Measurements from ENCODE around the gene LYST.

LYST gene

DNA sequence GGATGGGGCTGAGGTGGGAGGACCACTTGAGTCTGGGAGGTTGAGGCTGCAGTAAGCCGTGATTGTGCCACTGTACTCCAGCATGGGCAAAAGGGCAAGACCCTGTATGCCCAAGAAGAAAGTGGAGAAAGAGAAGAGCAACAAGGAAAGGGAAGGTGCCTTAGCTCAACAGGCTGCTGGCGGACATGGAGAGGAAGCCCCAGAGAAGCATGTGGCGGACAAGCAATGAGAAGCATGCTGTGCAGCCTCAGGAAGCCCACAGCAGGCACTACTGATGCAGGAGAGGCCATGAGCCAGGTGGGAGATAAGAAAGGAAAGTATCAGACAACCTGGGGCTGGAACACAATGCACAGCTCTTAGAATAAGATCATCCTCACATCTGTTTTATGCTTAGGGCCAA is 184.5 kb downstream of the LYST start:
- H3K9me3 ChIP-seq (ENCODE audit: low read length), result no peaks in the 10 kb centered on the region
- no peaks in the 10 kb centered on the region for H3K27me3 ChIP-seq (ENCODE audit: insufficient read depth, low read length)
- H3F3A ChIP-seq (ENCODE audit: insufficient read depth, low read length), result no peaks in the 10 kb centered on the region
- H3K4me1 ChIP-seq (ENCODE audit: insufficient read depth, low read length, severe bottlenecking), result no peaks in the 10 kb centered on the region
- no peak overlapping the region for H3K4me2 ChIP-seq (ENCODE audit: low read length)
- no peaks in the 10 kb centered on the region for H3K36me3 ChIP-seq (ENCODE audit: insufficient read depth, low read length)
- H3K9me2 ChIP-seq (ENCODE audit: low read depth, low read length), result no peaks in the 10 kb centered on the region
- H4K20me1 ChIP-seq (ENCODE audit: insufficient read depth, low read length), result no peaks in the 10 kb centered on the region
- H3K9ac ChIP-seq (ENCODE audit: low read length), result no peak overlapping the region
- H2AFZ ChIP-seq (ENCODE audit: low read length), result no peak overlapping the region
- no peaks in the 10 kb centered on the region for H3K79me2 ChIP-seq (ENCODE audit: insufficient read depth, low read length)
- H3K4me3 ChIP-seq (ENCODE audit: low read depth, low read length, poor library complexity, severe bottlenecking), result no peak overlapping the region
- TF ChIP-seq EZH2 (IDR thresholded peaks at IDR 0.05; ENCODE audit: borderline replicate concordance, low read length), result no peak
- TF ChIP-seq, protein P1, sequence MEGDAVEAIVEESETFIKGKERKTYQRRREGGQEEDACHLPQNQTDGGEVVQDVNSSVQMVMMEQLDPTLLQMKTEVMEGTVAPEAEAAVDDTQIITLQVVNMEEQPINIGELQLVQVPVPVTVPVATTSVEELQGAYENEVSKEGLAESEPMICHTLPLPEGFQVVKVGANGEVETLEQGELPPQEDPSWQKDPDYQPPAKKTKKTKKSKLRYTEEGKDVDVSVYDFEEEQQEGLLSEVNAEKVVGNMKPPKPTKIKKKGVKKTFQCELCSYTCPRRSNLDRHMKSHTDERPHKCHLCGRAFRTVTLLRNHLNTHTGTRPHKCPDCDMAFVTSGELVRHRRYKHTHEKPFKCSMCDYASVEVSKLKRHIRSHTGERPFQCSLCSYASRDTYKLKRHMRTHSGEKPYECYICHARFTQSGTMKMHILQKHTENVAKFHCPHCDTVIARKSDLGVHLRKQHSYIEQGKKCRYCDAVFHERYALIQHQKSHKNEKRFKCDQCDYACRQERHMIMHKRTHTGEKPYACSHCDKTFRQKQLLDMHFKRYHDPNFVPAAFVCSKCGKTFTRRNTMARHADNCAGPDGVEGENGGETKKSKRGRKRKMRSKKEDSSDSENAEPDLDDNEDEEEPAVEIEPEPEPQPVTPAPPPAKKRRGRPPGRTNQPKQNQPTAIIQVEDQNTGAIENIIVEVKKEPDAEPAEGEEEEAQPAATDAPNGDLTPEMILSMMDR (IDR thresholded peaks at IDR 0.05; ENCODE audit: low read length), result no peak
- no peak overlapping the region for H3K27ac ChIP-seq (ENCODE audit: low read depth, low read length, poor library complexity, severe bottlenecking)

DNA sequence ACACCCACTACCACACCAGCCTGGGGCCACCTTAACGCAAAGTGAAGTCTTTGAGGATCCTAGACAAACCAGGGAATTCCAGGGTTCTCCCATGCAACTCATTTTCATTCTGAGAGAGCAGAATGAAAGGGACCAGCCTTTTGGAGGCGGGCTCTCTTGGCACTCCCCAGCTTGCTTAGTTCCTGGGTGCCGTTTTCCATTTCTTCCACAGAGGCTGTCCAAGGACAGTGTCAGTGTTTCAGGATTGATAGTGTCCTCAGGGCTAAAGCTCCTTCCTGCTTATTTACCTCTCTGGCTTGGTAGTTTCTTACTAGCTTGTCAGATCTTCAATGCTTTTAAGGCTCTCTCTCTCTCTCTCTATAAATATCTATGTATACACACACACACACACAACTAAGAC is 187.1 kb downstream of the LYST start:
- H3K27me3 ChIP-seq (ENCODE audit: insufficient read depth, low read length), result no peaks in the 10 kb centered on the region
- TF ChIP-seq, protein P1 (IDR thresholded peaks at IDR 0.05; ENCODE audit: low read length), result no peak
- no peak for TF ChIP-seq EZH2 (IDR thresholded peaks at IDR 0.05; ENCODE audit: borderline replicate concordance, low read length)

DNA sequence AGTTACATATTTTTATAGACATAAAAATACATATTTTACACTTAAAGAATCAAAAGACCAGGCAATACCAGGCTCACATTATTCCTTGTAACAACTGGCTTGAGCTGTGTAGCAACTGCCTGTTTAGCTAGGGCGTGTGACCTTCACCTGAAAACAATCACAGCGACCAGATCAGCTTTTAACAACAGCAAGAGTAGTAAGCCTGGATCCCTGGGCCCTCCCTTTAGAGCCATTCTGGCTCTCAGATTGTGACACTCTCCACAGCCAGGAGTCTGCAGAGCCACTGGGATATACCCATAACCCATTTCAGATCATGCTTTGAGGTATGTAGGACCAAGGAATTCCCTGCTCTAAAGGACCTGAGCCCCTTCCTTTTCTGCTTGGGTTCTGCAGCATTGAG is 187.7 kb downstream of the LYST start:
- H3K27ac ChIP-seq (ENCODE audit: low read depth, low read length, poor library complexity, severe bottlenecking), result no peak overlapping the region
- H3K9me2 ChIP-seq (ENCODE audit: low read depth, low read length), result no peaks in the 10 kb centered on the region
- H3K79me2 ChIP-seq (ENCODE audit: insufficient read depth, low read length), result no peaks in the 10 kb centered on the region
- no peak overlapping the region for H3K9ac ChIP-seq (ENCODE audit: low read length)
- no peaks in the 10 kb centered on the region for H3K36me3 ChIP-seq (ENCODE audit: insufficient read depth, low read length)
- H3K4me2 ChIP-seq (ENCODE audit: low read length), result no peak overlapping the region
- H3K4me3 ChIP-seq (ENCODE audit: low read depth, low read length, poor library complexity, severe bottlenecking), result no peak overlapping the region
- H3K9me3 ChIP-seq (ENCODE audit: low read length), result no peaks in the 10 kb centered on the region
- no peaks in the 10 kb centered on the region for H3K4me1 ChIP-seq (ENCODE audit: insufficient read depth, low read length, severe bottlenecking)
- H3F3A ChIP-seq (ENCODE audit: insufficient read depth, low read length), result no peaks in the 10 kb centered on the region
- H3K27me3 ChIP-seq (ENCODE audit: insufficient read depth, low read length), result no peaks in the 10 kb centered on the region
- no peaks in the 10 kb centered on the region for H4K20me1 ChIP-seq (ENCODE audit: insufficient read depth, low read length)
- no peak for TF ChIP-seq EZH2 (IDR thresholded peaks at IDR 0.05; ENCODE audit: borderline replicate concordance, low read length)
- TF ChIP-seq, protein P1 (IDR thresholded peaks at IDR 0.05; ENCODE audit: low read length), result no peak
- no peak overlapping the region for H2AFZ ChIP-seq (ENCODE audit: low read length)

More for the DNA sequence above, 187.1 kb downstream of the LYST start:
- no peaks in the 10 kb centered on the region for H3F3A ChIP-seq (ENCODE audit: insufficient read depth, low read length)
- no peak overlapping the region for H3K4me2 ChIP-seq (ENCODE audit: low read length)
- no peaks in the 10 kb centered on the region for H4K20me1 ChIP-seq (ENCODE audit: insufficient read depth, low read length)
- H3K36me3 ChIP-seq (ENCODE audit: insufficient read depth, low read length), result no peaks in the 10 kb centered on the region
- H3K9ac ChIP-seq (ENCODE audit: low read length), result no peak overlapping the region
- no peak overlapping the region for H3K27ac ChIP-seq (ENCODE audit: low read depth, low read length, poor library complexity, severe bottlenecking)
- H3K4me3 ChIP-seq (ENCODE audit: low read depth, low read length, poor library complexity, severe bottlenecking), result no peak overlapping the region
- no peak overlapping the region for H2AFZ ChIP-seq (ENCODE audit: low read length)
- no peaks in the 10 kb centered on the region for H3K4me1 ChIP-seq (ENCODE audit: insufficient read depth, low read length, severe bottlenecking)
- H3K9me3 ChIP-seq (ENCODE audit: low read length), result no peaks in the 10 kb centered on the region
- H3K79me2 ChIP-seq (ENCODE audit: insufficient read depth, low read length), result no peaks in the 10 kb centered on the region
- H3K9me2 ChIP-seq (ENCODE audit: low read depth, low read length), result no peaks in the 10 kb centered on the region

Data from OCI-LY1 (cell line).